GM23248 (cell line): Measurements from ENCODE around the gene KLC1. TPM values are rescaled to one million over a fixed set of nuclear protein-coding genes. Genes with fewer than 3 reads are reported as not detected.

Experiments
- DNase-seq: peaks from one replicate; pipeline ENCODE4 v3.0.0-alpha.2; 2015
- H2AFZ ChIP-seq: fragments of 200-600 bp; sonication (generic); 2 replicates; pipeline ENCODE4 v1.6.1; 2016; ENCODE audit warnings: antibody characterized with exemption
- H3F3A ChIP-seq: fragments of 200-600 bp; sonication (generic); 2 replicates; pipeline ENCODE4 v1.6.1; 2016; ENCODE audit warnings: mild to moderate bottlenecking, antibody characterized with exemption, mixed run types; ENCODE audit not compliant: insufficient read depth
- H3K27ac ChIP-seq: fragments of 200-600 bp; sonication (generic); 2 replicates; pipeline ENCODE4 v1.5.1; 2016; ENCODE audit warnings: mild to moderate bottlenecking
- H3K27me3 ChIP-seq: fragments of 200-600 bp; sonication (generic); replicated peaks from 2 replicates; pipeline ENCODE4 v1.6.1; 2016; ENCODE audit warnings: mild to moderate bottlenecking; ENCODE audit not compliant: insufficient read depth
- H3K36me3 ChIP-seq: fragments of 200-600 bp; sonication (generic); 2 replicates; pipeline ENCODE4 v1.6.1; 2016; ENCODE audit warnings: low read depth, mild to moderate bottlenecking
- H3K4me1 ChIP-seq: fragments of 200-600 bp; sonication (generic); 2 replicates; pipeline ENCODE4 v1.6.1; 2016; ENCODE audit warnings: mild to moderate bottlenecking; ENCODE audit not compliant: insufficient read depth
- H3K4me2 ChIP-seq: fragments of 200-600 bp; sonication (generic); one replicate; pipeline ENCODE4 v1.6.1; 2016; ENCODE audit warnings: mild to moderate bottlenecking; ENCODE audit not compliant: unreplicated experiment
- H3K4me3 ChIP-seq: fragments of 200-600 bp; sonication (generic); 2 replicates; pipeline ENCODE4 v1.5.1; 2016; ENCODE audit warnings: mild to moderate bottlenecking
- H3K79me2 ChIP-seq: fragments of 200-600 bp; sonication (generic); 2 replicates; pipeline ENCODE4 v1.6.1; 2016; ENCODE audit warnings: mild to moderate bottlenecking; ENCODE audit not compliant: insufficient read depth
- H3K9ac ChIP-seq: fragments of 200-600 bp; sonication (generic); 2 replicates; pipeline ENCODE4 v1.6.1; 2016; ENCODE audit warnings: mild to moderate bottlenecking
- H3K9me2 ChIP-seq: fragments of 200-600 bp; sonication (generic); 2 replicates; pipeline ENCODE4 v1.6.1; 2016; ENCODE audit warnings: mixed run types, mild to moderate bottlenecking, moderate library complexity; ENCODE audit not compliant: insufficient read depth
- H3K9me3 ChIP-seq: fragments of 200-600 bp; sonication (generic); one replicate; pipeline ENCODE4 v1.6.1; 2017; ENCODE audit warnings: low read depth
- H4K20me1 ChIP-seq: fragments of 200-600 bp; sonication (generic); 2 replicates; pipeline ENCODE4 v1.6.0; 2016; ENCODE audit not compliant: insufficient read depth
- EZH2 ChIP-seq: fragments of 200-600 bp; sonication (generic); IDR thresholded peaks from 2 replicates; pipeline ENCODE4 v1.6.1; 2018; ENCODE audit warnings: antibody characterized with exemption, mild to moderate bottlenecking; ENCODE audit not compliant: insufficient read depth, poor library complexity, severe bottlenecking
- EZH2phosphoT487 ChIP-seq: fragments of 200-600 bp; sonication (generic); IDR thresholded peaks from 2 replicates; pipeline ENCODE4 v1.6.1; 2018; ENCODE audit warnings: antibody characterized with exemption, moderate library complexity, mild to moderate bottlenecking, low read depth; ENCODE audit not compliant: insufficient read depth
- WGBS, 2 experiments: methylation state at CpG; one replicate each; pipeline ENCODE4 v1.1.6; 2015 to 2017; ENCODE audit warnings: low lambda C conversion rate in 2 of 2, low coverage in 1 of 2; ENCODE audit errors: missing lambda C conversion rate in 2 of 2; 5-methylcytosine and 5-hydroxymethylcytosine counted together
- in situ Hi-C: fragments of 300-500 bp; cut with MboI; formaldehyde crosslinking; loops from 2 replicates; pipeline ENCODE4 v1.15.0; 2020
- polyA plus RNA-seq: library from polyadenylated mRNA; unstranded; fragments of >200 nt; fragmentation: Nextera tagmentation; extraction: Ambion mirVana; gene quantifications from 2 replicates; pipeline ENCODE4 v1.2.1, GENCODE V29; 2016
- total RNA-seq: library from RNA; depleted of rRNA; stranded (reverse); fragments of >200 nt; shearing (Covaris generic); gene quantifications from 2 replicates; pipeline ENCODE4 v1.2.3, GENCODE V29; 2014

KLC1 gene
- total and polyA plus RNA-seq, 2 experiments from 2014 or later: 184 to 410 TPM

GRCh38 chr14:103675957-103676356 is 46.9 kb downstream of the KLC1 start:
- no peak overlapping the region for H3K4me2 ChIP-seq
- no peak overlapping the region for H3K4me3 ChIP-seq
- no peak for TF ChIP-seq EZH2phosphoT487
- no peak for TF ChIP-seq EZH2
- no peak for DNase-seq
- peaks cover 100% of the 10 kb centered on the region for H3K79me2 ChIP-seq
- no peaks in the 10 kb centered on the region for H3K9me2 ChIP-seq
- no peaks in the 10 kb centered on the region for H3K9me3 ChIP-seq
- H4K20me1 ChIP-seq: no peaks in the 10 kb centered on the region
- in situ Hi-C loops: no loop called here
- peaks cover 52% of the 10 kb centered on the region for H3F3A ChIP-seq
- no peak overlapping the region for H3K27ac ChIP-seq
- H3K27me3 ChIP-seq: no peaks in the 10 kb centered on the region
- no peaks in the 10 kb centered on the region for H3K4me1 ChIP-seq
- 97 to 100% methylated on average over 6 to 8 of the region's 8 CpGs for WGBS, 2 experiments
- peaks cover 96% of the 10 kb centered on the region for H3K36me3 ChIP-seq
- no peak overlapping the region for H2AFZ ChIP-seq
- no peak overlapping the region for H3K9ac ChIP-seq

- peaks cover 96% of the 10 kb centered on the region for H3K36me3 ChIP-seq
- H3K79me2 ChIP-seq: peaks cover 100% of the 10 kb centered on the region
- DNase-seq: no peak
- H3K4me3 ChIP-seq: no peak overlapping the region
- 76 to 78% methylated on average over 16 of the region's 16 CpGs for WGBS, 2 experiments
- no peak overlapping the region for H3K27ac ChIP-seq
- no peak for TF ChIP-seq EZH2
- no peak for TF ChIP-seq EZH2phosphoT487
- H3K9me2 ChIP-seq: no peaks in the 10 kb centered on the region
- peaks cover 46% of the 10 kb centered on the region for H3F3A ChIP-seq
- no peaks in the 10 kb centered on the region for H4K20me1 ChIP-seq
- H3K27me3 ChIP-seq: no peaks in the 10 kb centered on the region
- in situ Hi-C loops: no loop called here
- H3K4me1 ChIP-seq: no peaks in the 10 kb centered on the region
- no peak overlapping the region for H2AFZ ChIP-seq
- H3K9me3 ChIP-seq: no peaks in the 10 kb centered on the region
- H3K4me2 ChIP-seq: no peak overlapping the region
- no peak overlapping the region for H3K9ac ChIP-seq
These were observed 48.1 kb downstream of the KLC1 start for GRCh38 chr14:103676881-103677675.

GRCh38 chr14:103679351-103679750 is 50.3 kb downstream of the KLC1 start:
- Histone ChIP-seq H3K4me3 (no peak overlapping the region), H2AFZ (no peak overlapping the region), H3K9ac (no peak overlapping the region), H3K79me2 (peaks cover 99% of the 10 kb centered on the region), H3F3A (peaks cover 46% of the 10 kb centered on the region), H3K9me2 (no peaks in the 10 kb centered on the region), H3K27me3 (no peaks in the 10 kb centered on the region), H4K20me1 (no peaks in the 10 kb centered on the region), H3K36me3 (peaks cover 95% of the 10 kb centered on the region), H3K9me3 (no peaks in the 10 kb centered on the region), H3K27ac (no peak overlapping the region), H3K4me1 (no peaks in the 10 kb centered on the region), H3K4me2 (no peak overlapping the region)
- 54 to 64% methylated on average over 12 to 13 of the region's 13 CpGs for WGBS, 2 experiments
- peak; percentile 50 for DNase-seq
- in situ Hi-C loops: no loop called here
- TF ChIP-seq EZH2phosphoT487: no peak
- TF ChIP-seq EZH2: no peak

- no peaks in the 10 kb centered on the region for H3K4me1 ChIP-seq
- no peak overlapping the region for H2AFZ ChIP-seq
- H3K9me2 ChIP-seq: no peaks in the 10 kb centered on the region
- H3K27me3 ChIP-seq: no peaks in the 10 kb centered on the region
- peaks cover 43% of the 10 kb centered on the region for H3F3A ChIP-seq
- no peaks in the 10 kb centered on the region for H4K20me1 ChIP-seq
- in situ Hi-C loops: loop anchor here (10.0 kb wide), 1 partner anchor 106 kb away; no protein-coding TSS in a partner anchor
- no peak for DNase-seq
- no peaks in the 10 kb centered on the region for H3K9me3 ChIP-seq
- H3K27ac ChIP-seq: no peak overlapping the region
- H3K36me3 ChIP-seq: peaks cover 92% of the 10 kb centered on the region
- no peak overlapping the region for H3K4me3 ChIP-seq
- no peak overlapping the region for H3K9ac ChIP-seq
- WGBS, 2 experiments: 78 to 79% methylated on average over 17 of the region's 17 CpGs
- peaks cover 99% of the 10 kb centered on the region for H3K79me2 ChIP-seq
- TF ChIP-seq EZH2 (no peak), EZH2phosphoT487 (no peak)
- no peak overlapping the region for H3K4me2 ChIP-seq
These were observed 51.6 kb downstream of the KLC1 start for GRCh38 chr14:103680491-103681231.
